GM12872 (cell line): ENCODE results near the gene DAGLB.

Experiments used
- TF ChIP-seq, protein P1 (sequence below): IDR thresholded peaks from 3 replicates; pipeline ENCODE4 v1.5.1; 2011; ENCODE audit warnings: low read depth, mild to moderate bottlenecking, low read length, moderate library complexity; ENCODE audit not compliant: insufficient read depth

Gene DAGLB

DNA sequence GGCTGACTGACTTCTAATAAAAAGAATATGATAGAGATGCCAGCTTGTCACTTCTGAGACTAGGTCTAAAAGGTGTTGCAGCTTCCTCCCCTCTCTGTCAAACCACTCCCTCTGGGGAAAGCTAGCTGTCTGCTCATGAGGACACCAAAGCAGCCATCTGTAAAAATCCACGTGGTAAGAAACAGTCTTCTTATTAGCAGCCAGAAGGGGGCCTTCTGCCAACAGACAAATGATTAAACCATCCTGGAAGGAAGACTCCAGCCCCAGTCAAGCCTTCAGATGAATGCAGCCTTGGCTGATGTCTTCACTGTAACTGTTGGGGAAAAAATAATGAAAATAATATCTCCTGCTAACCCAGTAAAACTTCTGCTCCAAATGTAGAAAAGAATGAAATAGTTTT, 41.9 kb upstream of the DAGLB start:
- TF ChIP-seq, protein P1, sequence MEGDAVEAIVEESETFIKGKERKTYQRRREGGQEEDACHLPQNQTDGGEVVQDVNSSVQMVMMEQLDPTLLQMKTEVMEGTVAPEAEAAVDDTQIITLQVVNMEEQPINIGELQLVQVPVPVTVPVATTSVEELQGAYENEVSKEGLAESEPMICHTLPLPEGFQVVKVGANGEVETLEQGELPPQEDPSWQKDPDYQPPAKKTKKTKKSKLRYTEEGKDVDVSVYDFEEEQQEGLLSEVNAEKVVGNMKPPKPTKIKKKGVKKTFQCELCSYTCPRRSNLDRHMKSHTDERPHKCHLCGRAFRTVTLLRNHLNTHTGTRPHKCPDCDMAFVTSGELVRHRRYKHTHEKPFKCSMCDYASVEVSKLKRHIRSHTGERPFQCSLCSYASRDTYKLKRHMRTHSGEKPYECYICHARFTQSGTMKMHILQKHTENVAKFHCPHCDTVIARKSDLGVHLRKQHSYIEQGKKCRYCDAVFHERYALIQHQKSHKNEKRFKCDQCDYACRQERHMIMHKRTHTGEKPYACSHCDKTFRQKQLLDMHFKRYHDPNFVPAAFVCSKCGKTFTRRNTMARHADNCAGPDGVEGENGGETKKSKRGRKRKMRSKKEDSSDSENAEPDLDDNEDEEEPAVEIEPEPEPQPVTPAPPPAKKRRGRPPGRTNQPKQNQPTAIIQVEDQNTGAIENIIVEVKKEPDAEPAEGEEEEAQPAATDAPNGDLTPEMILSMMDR: peak; percentile 15; the same call in 1 of the 3 replicates

- TF ChIP-seq, protein P1: no peak
These were observed 39.4 kb upstream of the DAGLB start for GRCh38 chr7:6487184-6487545.

DNA sequence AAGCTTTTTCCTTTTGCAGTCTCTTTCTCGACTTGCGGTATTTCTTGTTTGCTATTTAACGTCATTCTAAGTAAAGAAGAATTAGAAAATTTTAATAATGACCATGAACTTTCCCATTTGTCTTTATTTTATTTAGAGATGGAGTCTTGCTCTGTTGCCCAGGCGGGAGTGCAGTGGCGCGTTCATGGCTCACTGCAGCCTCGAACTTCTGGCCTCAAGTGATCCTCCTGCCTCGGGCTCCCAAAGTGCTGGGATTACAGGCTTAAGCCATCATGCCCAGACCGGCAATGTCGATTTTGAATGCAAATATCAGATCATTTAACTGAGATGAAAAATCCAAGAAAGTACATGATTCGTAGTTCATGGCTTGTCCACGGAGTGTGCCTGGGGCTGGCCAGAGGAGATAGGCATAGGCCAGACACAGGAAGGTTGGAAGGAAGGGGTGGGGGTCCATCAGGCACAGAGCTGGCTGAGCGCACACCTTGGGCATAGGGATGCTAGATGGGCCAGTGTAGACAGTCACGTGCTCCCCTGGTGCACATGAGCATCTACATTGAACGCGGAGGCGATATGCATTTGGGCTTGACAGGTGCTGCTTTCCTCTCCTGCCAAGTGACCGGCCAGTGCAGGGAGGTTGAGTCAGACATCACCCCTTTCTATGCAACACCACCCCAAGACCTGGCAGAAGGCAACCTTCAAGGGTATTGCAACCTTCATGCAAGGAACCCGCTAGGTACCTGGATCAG, 38.9 kb upstream of the DAGLB start:
- TF ChIP-seq, protein P1: no peak

DNA sequence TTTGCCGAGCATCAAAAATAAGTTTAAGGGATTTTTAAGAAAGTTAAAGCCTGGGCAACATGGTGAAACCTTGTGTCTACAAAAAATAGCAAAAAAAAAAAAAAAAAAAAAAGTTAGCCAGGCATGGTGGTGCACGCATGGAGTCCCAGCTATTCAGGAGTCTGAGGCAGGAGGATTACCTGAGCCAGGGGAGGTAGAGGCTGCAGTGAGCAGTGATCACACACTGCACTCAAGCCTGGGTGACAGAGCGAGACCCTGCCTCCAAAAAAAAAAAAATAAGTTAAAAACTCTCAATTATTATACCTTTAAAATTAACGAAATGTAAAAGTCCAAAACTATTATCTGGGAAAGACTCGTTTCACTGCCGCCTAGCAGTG, 35.0 kb upstream of the DAGLB start:
- TF ChIP-seq, protein P1: no peak

DNA sequence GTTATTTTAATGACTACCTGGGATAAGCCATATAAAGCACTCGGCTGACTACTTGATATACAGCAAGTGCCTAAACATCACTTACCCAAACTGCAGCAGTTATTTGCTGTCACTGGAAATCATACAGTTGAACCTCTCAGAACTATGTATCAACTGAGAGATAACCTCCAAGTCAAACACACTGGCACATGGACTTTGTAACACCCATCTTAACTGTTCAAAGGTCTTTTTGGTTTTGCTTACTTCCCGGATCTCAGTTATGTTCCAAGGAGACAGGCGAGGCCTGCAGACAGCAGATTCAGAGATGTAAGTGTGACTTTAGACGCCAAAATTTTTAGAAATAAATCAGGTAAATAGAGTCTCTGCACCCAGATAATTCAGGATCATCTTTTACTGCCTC, 34.6 kb upstream of the DAGLB start:
- TF ChIP-seq, protein P1: no peak

DNA sequence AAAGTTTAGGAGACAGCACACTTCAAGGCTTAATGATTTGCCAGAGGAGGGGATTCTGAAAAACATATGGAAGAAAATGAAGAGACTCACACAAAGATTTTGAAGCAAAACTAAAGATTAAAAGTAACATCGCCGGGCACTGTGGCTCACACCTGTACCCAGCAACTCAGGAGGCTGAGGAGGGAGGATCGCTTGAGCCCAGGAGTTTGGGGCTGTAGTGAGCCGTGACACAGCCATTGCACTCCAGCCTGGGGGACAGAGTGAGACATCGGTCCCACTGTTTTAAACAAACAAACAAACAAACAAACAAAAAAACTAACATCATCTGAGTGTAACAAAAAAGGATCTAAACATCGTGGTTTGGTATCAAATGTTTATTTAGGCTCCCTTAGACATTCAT, 33.7 kb upstream of the DAGLB start:
- TF ChIP-seq, protein P1: no peak

GRCh38 chr7:6480323-6480660, 32.5 kb upstream of the DAGLB start:
- TF ChIP-seq, protein P1: no peak

DNA sequence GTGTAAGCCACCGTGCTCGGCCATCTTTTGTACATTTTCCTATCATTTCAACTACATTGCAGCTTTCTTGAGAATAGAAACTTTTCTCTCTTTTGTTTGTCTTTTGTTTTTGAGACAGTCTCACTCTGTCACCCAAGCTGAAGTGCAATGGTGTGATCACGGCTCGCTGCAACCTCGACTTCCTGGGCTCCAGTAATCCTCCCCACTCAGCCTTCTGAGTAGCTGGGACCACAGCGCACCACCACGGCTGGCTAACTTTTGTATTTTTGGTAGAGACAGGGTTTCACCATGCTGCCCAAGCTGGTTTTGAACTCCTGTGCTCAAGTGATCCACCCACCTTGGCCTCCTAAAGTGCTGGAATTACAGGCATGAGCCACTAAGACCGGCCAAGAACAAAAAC, 31.3 kb upstream of the DAGLB start:
- TF ChIP-seq, protein P1: no peak
